GM06990 (cell line): Measurements from ENCODE around the gene OPN4.

ENCODE experiments used
- DNase-seq: peaks from one replicate; pipeline ENCODE4 v3.0.0-alpha.2; 2011; ENCODE audit not compliant: insufficient read length; ENCODE audit errors: extremely low read depth
- H3K27me3 ChIP-seq: replicated peaks from 2 replicates; pipeline ENCODE4 v1.6.0; 2011; ENCODE audit warnings: low read length; ENCODE audit not compliant: control insufficient read depth, insufficient read depth
- H3K36me3 ChIP-seq: 2 replicates; pipeline ENCODE4 v1.5.1; 2011; ENCODE audit warnings: low read length; ENCODE audit not compliant: control insufficient read depth, insufficient read depth
- H3K4me3 ChIP-seq: replicated peaks from 2 replicates; pipeline ENCODE4 v1.5.1; 2011; ENCODE audit warnings: low read depth, mild to moderate bottlenecking, control low read depth, low read length
- TF ChIP-seq, protein P1 (sequence below): IDR thresholded peaks from 2 replicates; pipeline ENCODE4 v1.5.1; 2011; ENCODE audit warnings: low read length, control low read depth, mild to moderate bottlenecking, inconsistent platforms; ENCODE audit not compliant: insufficient read depth, poor library complexity, severe bottlenecking

OPN4 gene, protein sequence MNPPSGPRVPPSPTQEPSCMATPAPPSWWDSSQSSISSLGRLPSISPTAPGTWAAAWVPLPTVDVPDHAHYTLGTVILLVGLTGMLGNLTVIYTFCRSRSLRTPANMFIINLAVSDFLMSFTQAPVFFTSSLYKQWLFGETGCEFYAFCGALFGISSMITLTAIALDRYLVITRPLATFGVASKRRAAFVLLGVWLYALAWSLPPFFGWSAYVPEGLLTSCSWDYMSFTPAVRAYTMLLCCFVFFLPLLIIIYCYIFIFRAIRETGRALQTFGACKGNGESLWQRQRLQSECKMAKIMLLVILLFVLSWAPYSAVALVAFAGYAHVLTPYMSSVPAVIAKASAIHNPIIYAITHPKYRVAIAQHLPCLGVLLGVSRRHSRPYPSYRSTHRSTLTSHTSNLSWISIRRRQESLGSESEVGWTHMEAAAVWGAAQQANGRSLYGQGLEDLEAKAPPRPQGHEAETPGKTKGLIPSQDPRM

DNA sequence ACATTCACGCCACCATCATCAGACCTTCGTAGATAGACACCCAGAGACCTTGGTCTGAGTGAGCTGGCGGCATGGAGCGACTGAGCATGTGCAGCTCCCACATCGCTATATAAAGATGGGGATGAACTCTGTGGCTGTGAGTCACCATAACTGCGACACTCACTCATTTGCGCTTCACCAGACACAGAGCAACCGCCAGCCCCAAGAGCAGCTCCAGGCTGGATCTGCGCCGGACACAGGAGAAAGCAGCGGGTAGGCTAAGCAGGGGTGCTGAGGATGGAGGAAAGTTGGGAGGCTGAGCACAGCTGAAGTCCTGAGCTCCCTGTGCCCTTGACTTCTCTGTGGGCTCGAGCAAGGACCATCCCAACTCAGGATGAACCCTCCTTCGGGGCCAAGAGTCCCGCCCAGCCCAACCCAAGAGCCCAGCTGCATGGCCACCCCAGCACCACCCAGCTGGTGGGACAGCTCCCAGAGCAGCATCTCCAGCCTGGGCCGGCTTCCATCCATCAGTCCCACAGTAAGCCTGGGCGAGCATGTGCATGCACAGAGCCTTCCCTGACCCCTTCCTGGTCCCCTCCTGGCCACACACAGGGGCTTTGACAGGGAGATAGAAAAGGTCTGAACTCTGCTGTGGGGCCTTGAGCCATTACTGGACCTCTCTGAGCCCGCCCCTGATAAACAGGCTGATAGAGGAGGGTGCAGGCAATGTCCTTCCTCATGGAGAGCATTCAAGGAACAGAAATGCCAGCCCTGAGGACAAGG is at the start of gene OPN4:
OPN4 (plus strand) TSS at position 137 of the 762 bp plus-strand sequence; CDS start at position 374, 237 bp downstream.
- H3K4me3 ChIP-seq = no peak within 1 kb of the TSS
- H3K36me3 ChIP-seq = no peaks in the 10 kb centered on the region
- TF ChIP-seq, protein P1, sequence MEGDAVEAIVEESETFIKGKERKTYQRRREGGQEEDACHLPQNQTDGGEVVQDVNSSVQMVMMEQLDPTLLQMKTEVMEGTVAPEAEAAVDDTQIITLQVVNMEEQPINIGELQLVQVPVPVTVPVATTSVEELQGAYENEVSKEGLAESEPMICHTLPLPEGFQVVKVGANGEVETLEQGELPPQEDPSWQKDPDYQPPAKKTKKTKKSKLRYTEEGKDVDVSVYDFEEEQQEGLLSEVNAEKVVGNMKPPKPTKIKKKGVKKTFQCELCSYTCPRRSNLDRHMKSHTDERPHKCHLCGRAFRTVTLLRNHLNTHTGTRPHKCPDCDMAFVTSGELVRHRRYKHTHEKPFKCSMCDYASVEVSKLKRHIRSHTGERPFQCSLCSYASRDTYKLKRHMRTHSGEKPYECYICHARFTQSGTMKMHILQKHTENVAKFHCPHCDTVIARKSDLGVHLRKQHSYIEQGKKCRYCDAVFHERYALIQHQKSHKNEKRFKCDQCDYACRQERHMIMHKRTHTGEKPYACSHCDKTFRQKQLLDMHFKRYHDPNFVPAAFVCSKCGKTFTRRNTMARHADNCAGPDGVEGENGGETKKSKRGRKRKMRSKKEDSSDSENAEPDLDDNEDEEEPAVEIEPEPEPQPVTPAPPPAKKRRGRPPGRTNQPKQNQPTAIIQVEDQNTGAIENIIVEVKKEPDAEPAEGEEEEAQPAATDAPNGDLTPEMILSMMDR = no peak
- no peak for DNase-seq
- peaks cover 1% of the 10 kb centered on the region; the same call in 1 of the 2 replicates for H3K27me3 ChIP-seq

DNA sequence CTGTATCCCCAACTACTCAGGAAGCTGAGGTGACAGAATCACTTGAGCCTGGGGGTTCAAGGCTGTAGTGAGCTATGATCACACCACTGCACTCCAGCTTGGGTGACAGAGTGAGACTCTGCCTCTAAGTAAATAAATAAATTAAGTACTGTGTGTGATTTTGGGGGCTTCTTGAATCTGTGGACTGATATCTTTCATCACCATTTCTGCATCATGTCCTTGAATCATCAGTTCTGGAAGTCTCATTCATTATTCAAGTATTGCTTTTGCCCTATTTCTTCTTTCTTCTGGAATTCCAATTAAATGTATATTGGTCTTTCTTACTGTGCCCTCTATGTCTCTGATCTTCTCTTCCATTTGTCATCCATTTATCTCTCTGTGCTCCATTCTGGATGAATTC is 46.7 kb upstream of the OPN4 start:
- no peak for DNase-seq
- H3K4me3 ChIP-seq = no peak overlapping the region
- no peaks in the 10 kb centered on the region for H3K27me3 ChIP-seq
- H3K36me3 ChIP-seq = no peaks in the 10 kb centered on the region
- TF ChIP-seq, protein P1 = no peak

DNA sequence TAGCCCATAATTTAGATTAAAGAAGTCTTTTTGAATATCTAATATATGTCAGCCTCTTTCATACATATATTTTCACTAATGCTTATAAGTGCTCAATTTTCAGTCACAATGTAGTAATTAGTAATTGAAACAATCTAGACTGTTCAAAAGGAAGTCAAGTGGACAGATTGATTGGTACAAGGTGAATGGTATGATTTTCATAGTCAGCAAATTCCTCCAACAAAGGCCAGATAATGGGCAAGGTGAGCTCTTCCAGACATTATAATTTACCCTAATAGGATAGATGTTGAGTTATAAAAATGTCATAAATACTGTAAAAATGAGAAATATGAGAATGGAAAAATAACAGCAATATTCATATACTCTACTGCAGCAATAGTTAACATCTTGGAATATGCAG is 44.4 kb upstream of the OPN4 start:
- TF ChIP-seq, protein P1 = no peak
- no peaks in the 10 kb centered on the region for H3K36me3 ChIP-seq
- H3K27me3 ChIP-seq = no peaks in the 10 kb centered on the region
- no peak overlapping the region for H3K4me3 ChIP-seq
- no peak for DNase-seq

DNA sequence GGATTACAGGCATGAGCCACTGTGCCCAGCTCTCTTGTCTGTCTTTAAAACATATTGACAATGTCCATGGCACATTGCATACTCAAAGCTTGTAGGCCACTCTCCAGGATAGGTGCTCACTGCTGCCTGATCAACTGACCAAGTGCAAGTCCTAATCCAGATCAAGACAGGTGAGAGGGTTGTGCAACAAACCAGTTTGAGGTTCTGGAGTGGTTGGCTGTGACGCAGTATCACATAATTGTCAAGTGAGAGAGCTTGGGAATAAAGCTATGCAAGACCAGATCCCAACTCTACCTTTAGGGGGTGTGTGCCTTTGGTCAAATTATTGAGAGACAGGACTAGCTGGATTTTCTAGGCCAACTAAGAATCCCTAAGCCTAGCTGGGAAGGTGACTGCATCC is 43.0 kb upstream of the OPN4 start:
- DNase-seq = no peak
- Histone ChIP-seq H3K4me3 (no peak overlapping the region), H3K36me3 (no peaks in the 10 kb centered on the region), H3K27me3 (no peaks in the 10 kb centered on the region)
- TF ChIP-seq, protein P1 = no peak

DNA sequence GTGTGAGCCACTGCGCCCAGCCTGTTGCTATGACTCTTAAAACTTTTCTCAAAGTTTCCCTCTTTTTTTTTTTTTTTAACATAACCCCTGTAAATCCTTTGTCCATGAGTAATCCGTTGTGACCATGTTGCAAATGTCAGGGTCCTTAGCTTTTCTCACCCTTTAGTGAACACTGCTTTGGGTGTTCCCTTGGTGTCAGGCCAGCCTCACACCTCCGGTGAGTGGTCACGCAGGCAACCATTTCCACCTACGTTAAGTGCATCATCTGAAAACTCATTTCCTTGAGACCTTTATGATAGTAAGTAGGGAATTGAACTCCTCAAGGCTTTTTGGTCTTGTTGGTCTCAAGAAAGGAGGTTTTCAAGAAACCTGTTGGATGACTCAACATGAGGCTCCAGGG is 41.3 kb upstream of the OPN4 start:
- Histone ChIP-seq H3K27me3 (no peaks in the 10 kb centered on the region), H3K4me3 (no peak overlapping the region), H3K36me3 (no peaks in the 10 kb centered on the region)
- TF ChIP-seq, protein P1 = no peak
- no peak for DNase-seq
